Stimulated activated CD4-positive, alpha-beta T cell treated with anti-CD3 and anti-CD28 coated beads, Interleukin-4, amount 100 ng/mL, for 4 hours (primary cell): ENCODE measurements around the gene ARHGAP11B.
A peak's percentile ranks its signal among the peaks of the same experiment; 100 is the strongest.
"Not testable (repeated sequence)": the region's sequence is repeated elsewhere in the genome, so short reads cannot be mapped to it uniquely, and the experiment has no call there.

Experiments used
- DNase-seq, 2 experiments: peaks; one replicate each; pipeline ENCODE4 v3.0.0-alpha.2; 2020

Gene ARHGAP11B

GRCh38 chr15:30625436-30626193 lies at the start of gene ARHGAP11B:
TSS of gene ARHGAP11B (plus strand) at chr15:30626128.
- DNase-seq, result peak; percentile 88 to 90

GRCh38 chr15:30579394-30579970 lies 46.4 kb upstream of the ARHGAP11B start:
- DNase-seq, result not testable (repeated sequence)

- DNase-seq, result not testable (repeated sequence)
Observed at GRCh38 chr15:30580716-30581115, 45.2 kb upstream of the ARHGAP11B start.

- DNase-seq, result not testable (repeated sequence)
Observed at GRCh38 chr15:30598953-30599352, 27.0 kb upstream of the ARHGAP11B start.

GRCh38 chr15:30603796-30604195 lies 22.1 kb upstream of the ARHGAP11B start, which contains the start of gene GOLGA8H:
TSS of gene GOLGA8H (plus strand) at chr15:30604028. CDS start at chr15:30604126, 98 bp downstream.
- DNase-seq, result not testable (repeated sequence)

GRCh38 chr15:30612271-30612670 lies 13.7 kb upstream of the ARHGAP11B start:
- not testable (repeated sequence) for DNase-seq

GRCh38 chr15:30621342-30621741 lies 4.6 kb upstream of the ARHGAP11B start:
- DNase-seq, result not testable (repeated sequence)

- not testable (repeated sequence) for DNase-seq
Observed at GRCh38 chr15:30626194-30626565, 252 bp downstream of the ARHGAP11B start.

- DNase-seq, result not testable (repeated sequence)
Observed at GRCh38 chr15:30626632-30627031, 704 bp downstream of the ARHGAP11B start.

GRCh38 chr15:30650012-30650929 lies 24.3 kb downstream of the ARHGAP11B start:
- no peak for DNase-seq

GRCh38 chr15:30661154-30661553 lies 35.2 kb downstream of the ARHGAP11B start:
- DNase-seq, result not testable (repeated sequence)

- not testable (repeated sequence) for DNase-seq
Observed at GRCh38 chr15:30669621-30670020, 43.7 kb downstream of the ARHGAP11B start.

- no peak for DNase-seq
Observed at GRCh38 chr15:30670056-30670455, 44.1 kb downstream of the ARHGAP11B start.

GRCh38 chr15:30671309-30671708 lies 45.4 kb downstream of the ARHGAP11B start:
- no peak for DNase-seq

GRCh38 chr15:30675126-30675525 lies 49.2 kb downstream of the ARHGAP11B start:
- no peak for DNase-seq

- DNase-seq, result not testable (repeated sequence)
Observed at GRCh38 chr15:30675891-30676290, 50.0 kb downstream of the ARHGAP11B start.

- DNase-seq, result not testable (repeated sequence)
Observed at GRCh38 chr15:30680997-30681396, 55.1 kb downstream of the ARHGAP11B start.

GRCh38 chr15:30685709-30686285 lies 59.9 kb downstream of the ARHGAP11B start:
- DNase-seq, result not testable (repeated sequence)

GRCh38 chr15:30686651-30687050 lies 60.7 kb downstream of the ARHGAP11B start:
- DNase-seq, result not testable (repeated sequence)
